ENCODE results near the gene CLEC5A. TPM values are rescaled to one million over a fixed set of nuclear protein-coding genes. Genes with fewer than 3 reads are reported as not detected.

The CLEC5A gene
- total and polyA plus RNA-seq, 2 of the 8 experiments (the other 6 are each of a cell fraction or from before 2014, with no cell fraction given), result not detected

DNA sequence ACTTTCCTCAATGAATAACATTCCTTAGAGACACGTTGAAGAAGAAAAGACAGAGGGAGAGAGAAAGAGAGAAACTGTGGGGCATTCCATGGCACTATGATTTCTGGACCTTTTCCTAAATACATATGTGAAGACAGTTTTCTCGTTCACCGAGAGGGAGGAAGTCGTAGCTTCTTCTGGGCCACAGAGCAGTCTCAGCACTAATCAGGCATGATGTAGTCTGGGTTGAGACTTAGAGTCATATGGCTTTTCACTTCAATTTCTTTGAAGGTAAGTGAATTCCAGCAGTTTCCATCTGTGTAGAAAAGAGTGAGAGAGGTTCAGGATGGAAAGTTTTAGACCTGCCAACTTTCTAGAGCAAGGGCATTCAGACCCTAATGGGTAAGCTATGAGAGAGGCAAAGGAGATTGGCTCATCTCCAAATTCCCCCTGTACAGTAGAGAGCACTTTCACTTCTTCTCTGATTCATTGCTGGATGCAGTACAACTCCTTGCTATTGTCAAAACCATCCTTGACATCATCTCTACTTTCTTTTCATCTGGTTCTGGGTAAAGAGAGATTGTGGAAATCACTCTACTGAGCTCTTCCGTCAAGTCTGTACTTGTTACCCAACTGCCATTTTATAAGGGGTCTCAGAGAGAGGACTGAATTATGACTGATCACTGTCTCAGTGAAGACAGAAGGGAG lies 62.1 kb downstream of the CLEC5A start (continued):
- TF ChIP-seq, protein P1, sequence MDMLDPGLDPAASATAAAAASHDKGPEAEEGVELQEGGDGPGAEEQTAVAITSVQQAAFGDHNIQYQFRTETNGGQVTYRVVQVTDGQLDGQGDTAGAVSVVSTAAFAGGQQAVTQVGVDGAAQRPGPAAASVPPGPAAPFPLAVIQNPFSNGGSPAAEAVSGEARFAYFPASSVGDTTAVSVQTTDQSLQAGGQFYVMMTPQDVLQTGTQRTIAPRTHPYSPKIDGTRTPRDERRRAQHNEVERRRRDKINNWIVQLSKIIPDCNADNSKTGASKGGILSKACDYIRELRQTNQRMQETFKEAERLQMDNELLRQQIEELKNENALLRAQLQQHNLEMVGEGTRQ (IDR thresholded peaks at IDR 0.05; ENCODE audit: low read length), result no peak
- no peak for TF ChIP-seq KDM5A (IDR thresholded peaks at IDR 0.05; ENCODE audit: low read length)
- TF ChIP-seq RAD21 (IDR thresholded peaks at IDR 0.05 in 1 of 2, conservative IDR thresholded peaks at IDR 0.05 in 1 of 2; ENCODE audit: low read depth in 2 of 2, low read length in 2 of 2), result no peak
- TF ChIP-seq, protein P2, sequence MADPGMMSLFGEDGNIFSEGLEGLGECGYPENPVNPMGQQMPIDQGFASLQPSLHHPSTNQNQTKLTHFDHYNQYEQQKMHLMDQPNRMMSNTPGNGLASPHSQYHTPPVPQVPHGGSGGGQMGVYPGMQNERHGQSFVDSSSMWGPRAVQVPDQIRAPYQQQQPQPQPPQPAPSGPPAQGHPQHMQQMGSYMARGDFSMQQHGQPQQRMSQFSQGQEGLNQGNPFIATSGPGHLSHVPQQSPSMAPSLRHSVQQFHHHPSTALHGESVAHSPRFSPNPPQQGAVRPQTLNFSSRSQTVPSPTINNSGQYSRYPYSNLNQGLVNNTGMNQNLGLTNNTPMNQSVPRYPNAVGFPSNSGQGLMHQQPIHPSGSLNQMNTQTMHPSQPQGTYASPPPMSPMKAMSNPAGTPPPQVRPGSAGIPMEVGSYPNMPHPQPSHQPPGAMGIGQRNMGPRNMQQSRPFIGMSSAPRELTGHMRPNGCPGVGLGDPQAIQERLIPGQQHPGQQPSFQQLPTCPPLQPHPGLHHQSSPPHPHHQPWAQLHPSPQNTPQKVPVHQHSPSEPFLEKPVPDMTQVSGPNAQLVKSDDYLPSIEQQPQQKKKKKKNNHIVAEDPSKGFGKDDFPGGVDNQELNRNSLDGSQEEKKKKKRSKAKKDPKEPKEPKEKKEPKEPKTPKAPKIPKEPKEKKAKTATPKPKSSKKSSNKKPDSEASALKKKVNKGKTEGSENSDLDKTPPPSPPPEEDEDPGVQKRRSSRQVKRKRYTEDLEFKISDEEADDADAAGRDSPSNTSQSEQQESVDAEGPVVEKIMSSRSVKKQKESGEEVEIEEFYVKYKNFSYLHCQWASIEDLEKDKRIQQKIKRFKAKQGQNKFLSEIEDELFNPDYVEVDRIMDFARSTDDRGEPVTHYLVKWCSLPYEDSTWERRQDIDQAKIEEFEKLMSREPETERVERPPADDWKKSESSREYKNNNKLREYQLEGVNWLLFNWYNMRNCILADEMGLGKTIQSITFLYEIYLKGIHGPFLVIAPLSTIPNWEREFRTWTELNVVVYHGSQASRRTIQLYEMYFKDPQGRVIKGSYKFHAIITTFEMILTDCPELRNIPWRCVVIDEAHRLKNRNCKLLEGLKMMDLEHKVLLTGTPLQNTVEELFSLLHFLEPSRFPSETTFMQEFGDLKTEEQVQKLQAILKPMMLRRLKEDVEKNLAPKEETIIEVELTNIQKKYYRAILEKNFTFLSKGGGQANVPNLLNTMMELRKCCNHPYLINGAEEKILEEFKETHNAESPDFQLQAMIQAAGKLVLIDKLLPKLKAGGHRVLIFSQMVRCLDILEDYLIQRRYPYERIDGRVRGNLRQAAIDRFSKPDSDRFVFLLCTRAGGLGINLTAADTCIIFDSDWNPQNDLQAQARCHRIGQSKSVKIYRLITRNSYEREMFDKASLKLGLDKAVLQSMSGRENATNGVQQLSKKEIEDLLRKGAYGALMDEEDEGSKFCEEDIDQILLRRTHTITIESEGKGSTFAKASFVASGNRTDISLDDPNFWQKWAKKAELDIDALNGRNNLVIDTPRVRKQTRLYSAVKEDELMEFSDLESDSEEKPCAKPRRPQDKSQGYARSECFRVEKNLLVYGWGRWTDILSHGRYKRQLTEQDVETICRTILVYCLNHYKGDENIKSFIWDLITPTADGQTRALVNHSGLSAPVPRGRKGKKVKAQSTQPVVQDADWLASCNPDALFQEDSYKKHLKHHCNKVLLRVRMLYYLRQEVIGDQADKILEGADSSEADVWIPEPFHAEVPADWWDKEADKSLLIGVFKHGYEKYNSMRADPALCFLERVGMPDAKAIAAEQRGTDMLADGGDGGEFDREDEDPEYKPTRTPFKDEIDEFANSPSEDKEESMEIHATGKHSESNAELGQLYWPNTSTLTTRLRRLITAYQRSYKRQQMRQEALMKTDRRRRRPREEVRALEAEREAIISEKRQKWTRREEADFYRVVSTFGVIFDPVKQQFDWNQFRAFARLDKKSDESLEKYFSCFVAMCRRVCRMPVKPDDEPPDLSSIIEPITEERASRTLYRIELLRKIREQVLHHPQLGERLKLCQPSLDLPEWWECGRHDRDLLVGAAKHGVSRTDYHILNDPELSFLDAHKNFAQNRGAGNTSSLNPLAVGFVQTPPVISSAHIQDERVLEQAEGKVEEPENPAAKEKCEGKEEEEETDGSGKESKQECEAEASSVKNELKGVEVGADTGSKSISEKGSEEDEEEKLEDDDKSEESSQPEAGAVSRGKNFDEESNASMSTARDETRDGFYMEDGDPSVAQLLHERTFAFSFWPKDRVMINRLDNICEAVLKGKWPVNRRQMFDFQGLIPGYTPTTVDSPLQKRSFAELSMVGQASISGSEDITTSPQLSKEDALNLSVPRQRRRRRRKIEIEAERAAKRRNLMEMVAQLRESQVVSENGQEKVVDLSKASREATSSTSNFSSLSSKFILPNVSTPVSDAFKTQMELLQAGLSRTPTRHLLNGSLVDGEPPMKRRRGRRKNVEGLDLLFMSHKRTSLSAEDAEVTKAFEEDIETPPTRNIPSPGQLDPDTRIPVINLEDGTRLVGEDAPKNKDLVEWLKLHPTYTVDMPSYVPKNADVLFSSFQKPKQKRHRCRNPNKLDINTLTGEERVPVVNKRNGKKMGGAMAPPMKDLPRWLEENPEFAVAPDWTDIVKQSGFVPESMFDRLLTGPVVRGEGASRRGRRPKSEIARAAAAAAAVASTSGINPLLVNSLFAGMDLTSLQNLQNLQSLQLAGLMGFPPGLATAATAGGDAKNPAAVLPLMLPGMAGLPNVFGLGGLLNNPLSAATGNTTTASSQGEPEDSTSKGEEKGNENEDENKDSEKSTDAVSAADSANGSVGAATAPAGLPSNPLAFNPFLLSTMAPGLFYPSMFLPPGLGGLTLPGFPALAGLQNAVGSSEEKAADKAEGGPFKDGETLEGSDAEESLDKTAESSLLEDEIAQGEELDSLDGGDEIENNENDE (IDR thresholded peaks at IDR 0.05; ENCODE audit: insufficient replicate concordance, low read length), result no peak
